ENCODE measurements around the gene IL19. TPM values are rescaled to one million over a fixed set of nuclear protein-coding genes. Genes with fewer than 3 reads are reported as not detected.

Gene IL19
- total RNA-seq, 1 experiment from 2014 or later = not detected

GRCh38 chr1:206809504-206810084 is 39.0 kb downstream of the IL19 start:
- TF ChIP-seq CTCF (IDR thresholded peaks at IDR 0.05; ENCODE audit: unreplicated experiment) = peak; percentile 84
- CTCF ChIA-PET = interaction anchor here (0.5 to 9.8 kb wide), 75 partner anchors 10 to 1635 kb away, joined by 3 to 243 read pairs (median 6); partner anchors contain the start of genes IL10, IL19, IL20 and IL24
- POLR2A ChIA-PET = interaction anchor here (0.9 to 3.6 kb wide), 5 partner anchors 18 to 132 kb away, joined by 3 to 25 read pairs (median 4); no protein-coding TSS in a partner anchor
- BruUV-seq (replicated peaks) = no TSS peak
- Mint-ChIP-seq H3K4me1 (ENCODE audit: insufficient read depth, unreplicated experiment) (no peaks in the 10 kb centered on the region), H3K27me3 (ENCODE audit: insufficient read depth, unreplicated experiment) (peaks cover 41% of the 10 kb centered on the region), H3K27ac (ENCODE audit: low read depth, unreplicated experiment) (no peak overlapping the region), H3K36me3 (ENCODE audit: insufficient read depth, unreplicated experiment) (no peaks in the 10 kb centered on the region), H3K9me3 (ENCODE audit: unreplicated experiment) (no peaks in the 10 kb centered on the region), H3K4me3 (ENCODE audit: unreplicated experiment) (no peak overlapping the region)
- intact Hi-C loops (cut with micrococcal nuclease) = loop anchor here (1.0 to 10.0 kb wide), 7 partner anchors 56 to 305 kb away; partner anchors contain the start of genes IL20 and RASSF5
- DNase-seq (ENCODE audit: unreplicated experiment) = peak; percentile 79

GRCh38 chr1:206812471-206812870 is 41.9 kb downstream of the IL19 start:
- no peaks in the 10 kb centered on the region for H3K4me1 Mint-ChIP-seq (ENCODE audit: insufficient read depth, unreplicated experiment)
- intact Hi-C loops (cut with micrococcal nuclease) = no loop called here
- no peaks in the 10 kb centered on the region for H3K36me3 Mint-ChIP-seq (ENCODE audit: insufficient read depth, unreplicated experiment)
- no peak for TF ChIP-seq CTCF (IDR thresholded peaks at IDR 0.05; ENCODE audit: unreplicated experiment)
- no peak overlapping the region for H3K27ac Mint-ChIP-seq (ENCODE audit: low read depth, unreplicated experiment)
- BruUV-seq (replicated peaks) = no TSS peak
- H3K9me3 Mint-ChIP-seq (ENCODE audit: unreplicated experiment) = no peaks in the 10 kb centered on the region
- H3K4me3 Mint-ChIP-seq (ENCODE audit: unreplicated experiment) = no peak overlapping the region
- ChIA-PET POLR2A (no interaction called here), CTCF (interaction anchor here (0.7 to 9.8 kb wide), 11 partner anchors 8 to 294 kb away, joined by 3 to 243 read pairs (median 5); no protein-coding TSS in a partner anchor)
- DNase-seq (ENCODE audit: unreplicated experiment) = no peak
- peaks cover 15% of the 10 kb centered on the region for H3K27me3 Mint-ChIP-seq (ENCODE audit: insufficient read depth, unreplicated experiment)

- Mint-ChIP-seq H3K9me3 (ENCODE audit: unreplicated experiment) (no peaks in the 10 kb centered on the region), H3K4me3 (ENCODE audit: unreplicated experiment) (no peak overlapping the region), H3K4me1 (ENCODE audit: insufficient read depth, unreplicated experiment) (no peaks in the 10 kb centered on the region), H3K27me3 (ENCODE audit: insufficient read depth, unreplicated experiment) (no peaks in the 10 kb centered on the region), H3K27ac (ENCODE audit: low read depth, unreplicated experiment) (no peak overlapping the region), H3K36me3 (ENCODE audit: insufficient read depth, unreplicated experiment) (no peaks in the 10 kb centered on the region)
- TF ChIP-seq CTCF (IDR thresholded peaks at IDR 0.05; ENCODE audit: unreplicated experiment) = no peak
- BruUV-seq (replicated peaks) = no TSS peak
- CTCF ChIA-PET = interaction anchor here (0.6 to 2.1 kb wide), 6 partner anchors 12 to 1633 kb away, joined by 3 to 7 read pairs (median 3); no protein-coding TSS in a partner anchor
- intact Hi-C loops (cut with micrococcal nuclease) = no loop called here
- POLR2A ChIA-PET = interaction anchor here (0.5 to 1.0 kb wide), 3 partner anchors 50 to 220 kb away, joined by 3 read pairs; partner anchors contain the start of gene IL20
- DNase-seq (ENCODE audit: unreplicated experiment) = peak; percentile 54
Measured at GRCh38 chr1:206814716-206815341, 44.3 kb downstream of the IL19 start.
